ENCODE measurements around the gene RSPH6A. TPM values are rescaled to one million over a fixed set of nuclear protein-coding genes. Genes with fewer than 3 reads are reported as not detected.

Gene RSPH6A
- total and polyA plus RNA-seq, 10 of the 15 experiments (the other 5 are each of a cell fraction or from before 2014, with no cell fraction given): 0.03 to 0.41 (median 0.22) TPM; not detected in 4

- H3K4me3 ChIP-seq: no peak overlapping the region
- WGBS (ENCODE audit: insufficient coverage, insufficient replicate concordance, low lambda C conversion rate, missing lambda C conversion rate): 98% methylated on average over 6 of the region's 6 CpGs
- RAD21 ChIA-PET (ENCODE audit: unreplicated experiment): no interaction called here
- no peaks in the 10 kb centered on the region for H3K79me2 ChIP-seq (ENCODE audit: control insufficient read depth, insufficient read depth, low read length)
- TF ChIP-seq, protein P1, sequence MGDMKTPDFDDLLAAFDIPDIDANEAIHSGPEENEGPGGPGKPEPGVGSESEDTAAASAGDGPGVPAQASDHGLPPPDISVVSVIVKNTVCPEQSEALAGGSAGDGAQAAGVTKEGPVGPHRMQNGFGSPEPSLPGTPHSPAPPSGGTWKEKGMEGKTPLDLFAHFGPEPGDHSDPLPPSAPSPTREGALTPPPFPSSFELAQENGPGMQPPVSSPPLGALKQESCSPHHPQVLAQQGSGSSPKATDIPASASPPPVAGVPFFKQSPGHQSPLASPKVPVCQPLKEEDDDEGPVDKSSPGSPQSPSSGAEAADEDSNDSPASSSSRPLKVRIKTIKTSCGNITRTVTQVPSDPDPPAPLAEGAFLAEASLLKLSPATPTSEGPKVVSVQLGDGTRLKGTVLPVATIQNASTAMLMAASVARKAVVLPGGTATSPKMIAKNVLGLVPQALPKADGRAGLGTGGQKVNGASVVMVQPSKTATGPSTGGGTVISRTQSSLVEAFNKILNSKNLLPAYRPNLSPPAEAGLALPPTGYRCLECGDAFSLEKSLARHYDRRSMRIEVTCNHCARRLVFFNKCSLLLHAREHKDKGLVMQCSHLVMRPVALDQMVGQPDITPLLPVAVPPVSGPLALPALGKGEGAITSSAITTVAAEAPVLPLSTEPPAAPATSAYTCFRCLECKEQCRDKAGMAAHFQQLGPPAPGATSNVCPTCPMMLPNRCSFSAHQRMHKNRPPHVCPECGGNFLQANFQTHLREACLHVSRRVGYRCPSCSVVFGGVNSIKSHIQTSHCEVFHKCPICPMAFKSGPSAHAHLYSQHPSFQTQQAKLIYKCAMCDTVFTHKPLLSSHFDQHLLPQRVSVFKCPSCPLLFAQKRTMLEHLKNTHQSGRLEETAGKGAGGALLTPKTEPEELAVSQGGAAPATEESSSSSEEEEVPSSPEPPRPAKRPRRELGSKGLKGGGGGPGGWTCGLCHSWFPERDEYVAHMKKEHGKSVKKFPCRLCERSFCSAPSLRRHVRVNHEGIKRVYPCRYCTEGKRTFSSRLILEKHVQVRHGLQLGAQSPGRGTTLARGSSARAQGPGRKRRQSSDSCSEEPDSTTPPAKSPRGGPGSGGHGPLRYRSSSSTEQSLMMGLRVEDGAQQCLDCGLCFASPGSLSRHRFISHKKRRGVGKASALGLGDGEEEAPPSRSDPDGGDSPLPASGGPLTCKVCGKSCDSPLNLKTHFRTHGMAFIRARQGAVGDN (IDR thresholded peaks at IDR 0.05): no peak
- TF ChIP-seq ZNF622 (IDR thresholded peaks at IDR 0.05) (no peak), USF1 (IDR thresholded peaks at IDR 0.05; ENCODE audit: borderline replicate concordance, extremely low read length, insufficient read depth, low read depth, low read length) (no peak), MYB (IDR thresholded peaks at IDR 0.05; ENCODE audit: borderline replicate concordance, low read depth, low read length) (no peak), POLR2AphosphoS5 (IDR thresholded peaks at IDR 0.05; ENCODE audit: low read length) (no peak)
- H3K36me3 ChIP-seq (ENCODE audit: control insufficient read depth in 2 of 2, insufficient read depth in 2 of 2, low read length in 1 of 2): no peaks in the 10 kb centered on the region
- H2AFZ ChIP-seq (ENCODE audit: control insufficient read depth, low read depth, low read length): no peak overlapping the region
- no peak for FAIRE-seq
- H4K20me1 ChIP-seq (ENCODE audit: control insufficient read depth, insufficient read depth): no peaks in the 10 kb centered on the region
- SMC1A ChIA-PET (ENCODE audit: uncharacterized antibody, unreplicated experiment): no interaction called here
- H3K27me3 ChIP-seq (replicated peaks in 1 of 2; ENCODE audit: control insufficient read depth in 2 of 2, insufficient read depth in 2 of 2, low read length in 1 of 2): no peaks in the 10 kb centered on the region
- no peak for ATAC-seq
- H3K27ac ChIP-seq (ENCODE audit: control insufficient read depth, insufficient read depth): no peak overlapping the region
- H3K4me1 ChIP-seq (ENCODE audit: control insufficient read depth, insufficient read depth, low read length): peaks cover 12% of the 10 kb centered on the region
- DNase-seq (ENCODE audit: low read depth, low spot score): no peak
- no TSS peak for BruUV-seq (replicated peaks)
- H3K9me3 ChIP-seq (replicated peaks; ENCODE audit: control insufficient read depth, insufficient read depth, low read length): no peaks in the 10 kb centered on the region
- H3K4me2 ChIP-seq (ENCODE audit: control insufficient read depth, insufficient read depth): no peak overlapping the region
- POLR2A ChIA-PET: no interaction called here
- CTCF ChIA-PET: no interaction called here
- intact Hi-C loops (cut with micrococcal nuclease; ENCODE audit: unreplicated experiment) (loop anchor here (10.0 kb wide), 1 partner anchor 183 kb away; the partner anchor contains the start of gene CCDC61), in situ Hi-C loops (cut with MboI) (no loop called here)
- no peak overlapping the region for H3K9ac ChIP-seq (ENCODE audit: control insufficient read depth, insufficient read depth, low read length)
These were observed 2.8 kb downstream of the RSPH6A start for GRCh38 chr19:45812297-45812696.
